GM04503 (cell line): Measurements from ENCODE around the gene PRKAG2.
"Not testable (repeated sequence)": the region's sequence is repeated elsewhere in the genome, so short reads cannot be mapped to it uniquely, and the experiment has no call there.

Experiments
- DNase-seq: peaks from one replicate; pipeline ENCODE4 v3.0.0-alpha.2; 2012; ENCODE audit warnings: low read depth

The PRKAG2 gene

DNA sequence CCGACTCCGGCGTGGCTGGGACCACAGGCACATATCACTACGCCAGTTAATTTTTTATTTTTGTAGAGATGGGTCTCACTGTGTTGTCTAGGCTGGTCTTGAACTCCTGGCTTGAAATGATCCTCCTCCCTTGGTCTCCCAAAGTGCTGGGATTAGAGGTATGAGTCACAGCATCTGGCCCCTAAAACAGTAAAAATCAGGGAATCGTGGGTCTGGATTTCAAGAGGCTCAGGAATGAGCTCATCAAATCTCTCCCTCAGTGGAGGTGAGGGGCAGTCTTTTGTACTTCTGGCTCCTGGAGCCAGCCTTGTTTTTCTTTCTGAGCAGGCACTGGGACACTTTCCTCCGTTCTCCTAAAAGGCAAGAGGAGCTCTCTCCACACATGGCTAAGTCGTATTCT, 325.1 kb downstream of the PRKAG2 start:
- DNase-seq, result no peak

DNA sequence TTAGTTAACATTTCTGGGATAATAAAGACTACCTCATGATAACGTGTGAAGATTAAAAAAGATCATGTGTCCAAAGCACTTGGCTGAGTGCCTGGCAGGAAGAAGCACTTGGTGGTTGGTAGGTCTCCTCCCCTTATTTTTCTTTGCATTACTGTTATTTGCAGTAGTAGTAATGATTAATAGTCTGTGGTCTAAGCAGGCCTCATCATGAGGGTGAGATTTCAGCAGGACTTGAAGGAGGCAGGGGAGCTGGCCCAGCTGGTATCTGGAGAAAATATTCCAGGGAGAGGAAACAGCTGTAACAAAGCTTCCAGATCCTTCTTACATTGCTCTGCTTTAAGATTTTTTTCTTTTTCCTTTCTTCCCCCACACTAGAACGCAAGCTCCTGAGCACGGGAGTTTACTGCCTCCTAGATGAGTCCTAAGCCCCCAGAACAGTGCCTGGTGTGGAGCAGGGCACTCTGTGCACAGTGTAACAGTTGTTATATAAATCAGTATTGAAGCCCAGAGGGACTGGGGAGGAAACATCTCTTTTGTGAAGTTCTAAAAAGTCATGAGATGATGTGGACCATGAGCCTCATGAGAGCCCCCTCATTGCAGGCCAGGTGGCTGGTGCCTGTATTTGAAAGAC, 326.1 kb downstream of the PRKAG2 start:
- DNase-seq, result no peak

DNA sequence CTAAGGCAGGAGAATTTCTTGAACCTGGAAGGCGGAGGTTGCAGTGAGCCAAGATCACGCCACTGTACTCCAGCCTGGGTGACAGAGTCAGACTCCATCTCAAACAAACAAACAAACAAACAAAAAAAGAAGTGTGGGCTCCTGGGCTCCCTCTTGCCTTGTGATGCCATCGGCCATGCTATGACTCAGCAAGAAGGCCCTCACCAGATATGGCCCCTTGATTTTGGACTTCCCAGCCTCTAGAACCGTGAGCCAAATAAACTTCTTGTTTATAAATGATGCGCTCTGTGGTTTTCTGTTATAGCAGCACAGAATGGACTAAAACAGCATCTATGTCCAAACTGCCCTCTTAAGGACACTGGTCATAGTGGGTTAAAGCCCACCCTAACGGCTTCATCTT, 327.3 kb downstream of the PRKAG2 start:
- no peak for DNase-seq

DNA sequence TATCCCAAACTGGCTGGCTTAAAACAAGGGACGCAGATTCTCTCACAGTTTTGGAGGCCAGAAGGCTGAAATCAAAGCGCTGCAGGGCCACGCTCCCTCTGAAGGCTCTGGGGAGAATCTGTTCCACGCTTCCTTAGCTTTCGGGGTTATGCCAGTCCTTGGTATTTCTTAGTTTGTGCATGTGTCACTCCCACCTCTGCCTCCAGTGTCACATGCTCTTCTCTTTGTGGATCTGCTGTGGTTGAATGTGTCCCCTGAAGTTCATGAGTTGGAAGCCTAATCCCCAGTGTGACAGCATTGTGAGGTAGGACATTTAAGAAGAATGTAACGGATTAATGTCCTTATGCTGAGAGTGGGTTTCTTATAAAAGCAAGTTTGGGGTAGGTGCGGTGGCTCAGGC, 327.8 kb downstream of the PRKAG2 start:
- DNase-seq, result no peak

DNA sequence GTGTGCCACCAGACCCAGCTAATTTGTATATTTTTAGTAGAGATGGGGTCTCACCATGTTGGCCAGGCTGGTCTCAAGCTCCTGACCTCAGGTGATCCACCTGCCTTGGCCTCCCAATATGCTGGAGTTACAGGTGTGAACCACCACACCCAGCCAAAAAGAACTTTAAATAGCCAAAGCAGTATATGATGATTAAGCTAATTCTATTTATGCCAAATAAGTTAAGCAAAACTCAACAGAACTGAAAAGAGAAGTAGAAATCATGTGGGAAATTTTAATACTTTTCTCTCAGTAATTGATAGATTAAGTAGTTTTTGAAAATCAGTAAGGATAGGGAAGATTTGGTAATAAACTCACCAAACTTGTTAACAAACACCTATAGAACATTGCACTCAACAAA, 332.7 kb downstream of the PRKAG2 start:
- no peak for DNase-seq

DNA sequence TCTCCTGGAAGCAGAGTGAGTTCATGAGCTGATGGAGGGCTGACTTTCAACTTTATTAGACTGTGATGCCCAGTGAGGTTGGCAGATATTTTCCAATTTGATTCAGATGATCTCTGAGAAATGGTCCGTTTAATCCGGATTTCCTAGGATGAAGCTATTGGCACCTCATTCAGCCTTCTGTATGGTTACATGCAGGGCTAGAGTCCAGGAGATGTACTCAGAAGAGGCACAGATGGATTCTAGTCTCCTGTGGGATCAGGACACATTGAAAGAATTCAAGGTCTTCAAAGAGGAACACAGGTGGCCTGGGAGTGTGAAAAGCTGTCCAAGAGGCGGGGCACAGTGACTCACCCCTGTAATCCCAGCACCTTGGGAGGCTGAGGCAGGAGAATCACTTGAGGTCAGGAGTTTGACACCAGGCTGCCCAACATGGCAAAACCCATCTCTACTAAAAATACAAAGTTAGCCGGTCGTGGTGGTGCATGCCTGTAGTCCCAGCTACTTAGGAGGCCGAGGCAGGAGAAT, 334.2 kb downstream of the PRKAG2 start:
- no peak for DNase-seq

DNA sequence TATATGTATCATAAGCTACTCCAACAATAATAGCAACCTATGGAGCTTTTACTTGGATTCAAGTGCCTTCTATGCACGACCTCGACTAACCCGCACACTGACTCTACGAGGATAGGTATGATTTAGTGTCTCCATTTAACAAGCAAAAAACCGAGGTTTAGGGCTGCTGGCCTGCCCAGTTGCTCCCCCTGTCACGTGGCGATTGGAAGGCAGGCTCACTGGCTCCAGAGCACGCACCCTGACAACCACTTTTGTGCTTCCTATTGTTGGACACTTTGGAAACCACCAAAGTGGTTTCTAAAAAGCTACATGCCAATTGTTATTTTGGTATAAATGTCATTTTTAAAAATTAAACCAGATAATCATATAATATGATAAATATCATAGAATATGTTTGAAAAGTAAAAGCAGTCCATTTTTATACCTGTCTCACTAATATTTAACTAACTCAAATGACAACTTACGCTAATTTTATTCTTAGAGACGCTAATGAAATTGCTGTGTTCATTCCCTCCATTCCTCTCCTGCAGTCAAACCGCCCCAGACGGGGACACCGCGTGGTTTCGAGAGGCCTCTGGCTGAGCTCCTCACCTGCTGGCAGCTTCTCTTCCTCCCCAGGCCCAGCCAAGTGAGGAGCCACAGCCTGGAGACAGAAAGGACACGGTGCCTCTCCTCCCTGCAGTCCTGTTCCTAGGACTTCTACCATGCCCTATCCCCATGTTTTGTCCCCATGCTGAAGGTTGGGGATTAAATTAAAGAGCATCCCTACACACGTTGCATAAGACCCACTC, 335.0 kb downstream of the PRKAG2 start:
- DNase-seq, result no peak

DNA sequence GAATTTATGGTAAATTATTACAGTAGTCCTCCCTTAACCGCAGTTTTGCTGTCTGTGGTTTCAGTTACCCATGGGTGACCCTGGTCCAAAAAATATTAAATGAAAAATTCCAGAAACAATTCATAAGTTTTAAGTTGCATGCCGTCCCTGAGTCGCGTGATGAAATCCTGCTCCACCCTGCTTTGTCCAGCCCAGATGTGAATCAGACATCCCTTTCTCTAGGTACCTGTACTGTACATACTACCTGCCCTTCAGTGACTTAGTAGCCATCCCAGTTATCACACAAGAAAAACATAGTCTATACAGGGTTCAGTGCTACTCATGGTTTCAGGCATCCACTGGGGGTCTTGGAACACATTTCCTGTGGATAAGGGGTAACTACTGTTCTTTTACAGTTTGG, 336.8 kb downstream of the PRKAG2 start:
- no peak for DNase-seq

DNA sequence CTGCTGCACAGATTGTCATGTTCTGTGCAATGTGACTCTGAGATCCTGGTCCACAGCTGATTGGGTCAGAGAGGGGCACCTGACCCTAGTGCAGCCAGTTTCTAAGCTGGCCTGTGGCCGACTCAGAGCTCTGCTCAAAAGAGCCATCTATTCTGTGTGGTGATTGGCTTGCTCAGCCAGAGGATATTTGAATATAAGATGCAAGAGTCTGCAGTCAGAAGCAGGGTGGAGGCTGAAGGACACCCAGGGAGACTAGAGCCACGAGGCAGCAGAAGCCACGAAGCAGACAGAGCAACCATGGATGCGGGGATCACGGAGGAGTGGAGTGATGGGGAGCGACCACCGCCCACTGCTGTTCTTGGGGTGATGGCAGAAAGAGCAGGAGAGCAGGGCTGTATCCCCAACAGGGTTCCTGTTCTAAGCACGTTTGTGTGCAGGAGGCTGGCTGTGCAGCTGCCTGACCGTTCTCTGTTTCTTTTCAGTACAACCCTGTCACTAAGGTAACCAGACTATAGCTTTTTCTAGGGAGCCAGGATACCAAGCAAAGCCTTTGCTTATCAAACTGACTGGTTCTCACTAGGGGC, 337.7 kb downstream of the PRKAG2 start:
- no peak for DNase-seq

DNA sequence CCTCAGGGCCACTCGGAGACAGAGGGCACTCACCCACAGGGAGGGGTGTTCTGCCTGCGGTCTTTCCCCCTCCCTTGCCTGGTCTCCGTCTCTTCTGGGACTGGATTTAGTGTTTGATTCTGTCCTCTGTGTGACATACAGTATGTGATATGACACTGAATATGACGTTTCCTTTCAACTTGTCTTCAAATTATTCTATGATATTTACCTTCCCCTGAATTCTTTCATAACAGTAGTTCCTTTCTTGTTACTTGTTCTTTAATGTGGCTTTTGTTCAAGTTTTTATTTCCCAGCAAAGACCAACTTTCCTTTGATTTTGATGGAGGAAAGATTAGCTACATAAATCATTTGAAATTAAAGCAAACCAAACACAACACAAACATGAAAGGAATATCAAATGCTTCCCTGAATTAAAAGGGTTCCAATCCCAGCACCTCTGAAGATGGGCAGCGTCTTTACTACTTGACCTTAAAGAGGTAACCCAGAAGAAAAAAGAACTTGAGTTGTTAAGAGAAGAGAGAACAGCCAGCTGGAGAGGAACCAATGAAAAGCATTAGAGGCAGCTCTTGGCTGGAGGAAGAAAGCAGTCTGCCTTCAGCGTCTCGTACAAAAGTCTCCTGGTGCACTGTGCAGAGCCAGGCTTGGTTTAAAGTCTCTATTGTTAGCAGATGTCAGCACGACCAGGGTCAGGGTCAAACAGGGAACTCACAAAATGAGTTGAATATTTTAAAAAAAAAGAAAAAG, 338.9 kb downstream of the PRKAG2 start:
- no peak for DNase-seq

DNA sequence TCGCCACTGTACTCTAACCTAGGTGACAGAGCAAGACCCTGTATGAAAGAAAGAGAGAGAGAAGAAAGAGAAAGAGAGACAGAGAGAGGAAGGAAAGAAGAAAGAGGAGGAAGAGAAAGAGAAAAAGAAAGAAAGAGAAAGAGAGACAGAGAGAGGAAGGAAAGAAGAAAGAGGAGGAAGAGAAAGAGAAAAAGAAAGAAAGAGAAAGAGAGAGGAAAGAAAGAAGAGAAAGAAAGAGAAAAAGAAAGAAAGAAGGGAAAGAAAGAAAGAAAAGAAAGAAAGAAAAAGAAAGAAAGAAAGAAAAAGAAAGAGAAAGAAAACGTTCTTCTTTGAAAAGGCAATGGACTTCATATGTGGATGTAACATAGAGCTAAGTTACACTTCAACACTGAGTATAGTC, 340.7 kb downstream of the PRKAG2 start:
- not testable (repeated sequence) for DNase-seq

DNA sequence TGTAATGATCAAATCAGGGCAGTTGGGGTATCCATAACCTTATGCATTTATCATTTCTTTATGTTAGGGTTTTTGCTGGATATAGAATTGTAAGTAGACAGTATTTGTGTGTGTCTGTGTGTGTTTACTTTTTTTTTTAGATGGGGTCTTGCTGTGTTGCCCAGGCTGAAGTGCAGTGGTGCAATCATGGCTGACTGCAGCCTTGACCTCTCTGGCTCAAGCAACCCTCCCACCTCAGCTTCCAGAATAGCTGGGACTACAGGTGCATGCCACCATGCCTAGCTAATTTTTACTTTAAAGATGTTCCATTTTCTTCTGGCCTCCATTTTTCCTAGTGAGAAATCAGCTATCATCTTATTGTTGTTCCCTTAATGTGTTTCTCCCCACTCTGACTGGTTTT, 347.1 kb downstream of the PRKAG2 start:
- no peak for DNase-seq

DNA sequence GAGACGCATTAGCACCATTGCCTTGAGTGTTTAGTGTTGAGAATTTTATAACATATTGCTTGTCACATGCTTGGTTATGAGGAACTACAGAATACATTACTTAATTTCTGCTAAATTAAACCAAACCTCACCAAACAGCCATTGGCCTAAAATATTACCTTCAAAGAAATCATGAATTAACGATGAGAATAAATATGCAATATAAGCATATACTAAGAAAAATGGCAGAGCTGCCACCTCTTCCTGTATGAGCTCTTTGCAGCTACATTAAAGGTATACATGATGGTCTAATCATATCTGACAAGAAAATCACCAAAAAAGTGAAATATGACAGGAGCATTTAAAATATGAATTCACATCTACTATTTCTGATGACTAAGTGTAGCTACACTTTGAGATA, 352.1 kb downstream of the PRKAG2 start:
- no peak for DNase-seq

DNA sequence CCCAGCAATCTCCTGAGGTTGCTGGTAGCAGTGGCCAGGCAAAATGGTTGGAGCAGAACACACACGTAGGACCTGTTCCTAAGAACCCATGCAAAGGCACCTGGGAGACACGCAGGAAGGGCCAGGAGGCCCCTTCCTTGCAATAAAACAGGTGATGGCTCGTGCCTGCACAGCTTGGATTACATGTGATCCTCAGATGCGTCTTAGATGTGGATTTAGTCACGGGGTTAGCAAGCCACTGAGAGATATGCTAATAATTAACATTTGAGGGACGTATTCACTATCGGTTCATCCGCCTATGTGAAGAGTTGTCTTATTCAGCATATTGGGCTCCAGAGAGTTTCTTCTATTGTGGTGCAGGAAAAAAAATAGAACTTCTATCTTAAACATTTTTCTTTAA, 352.6 kb downstream of the PRKAG2 start:
- no peak for DNase-seq

DNA sequence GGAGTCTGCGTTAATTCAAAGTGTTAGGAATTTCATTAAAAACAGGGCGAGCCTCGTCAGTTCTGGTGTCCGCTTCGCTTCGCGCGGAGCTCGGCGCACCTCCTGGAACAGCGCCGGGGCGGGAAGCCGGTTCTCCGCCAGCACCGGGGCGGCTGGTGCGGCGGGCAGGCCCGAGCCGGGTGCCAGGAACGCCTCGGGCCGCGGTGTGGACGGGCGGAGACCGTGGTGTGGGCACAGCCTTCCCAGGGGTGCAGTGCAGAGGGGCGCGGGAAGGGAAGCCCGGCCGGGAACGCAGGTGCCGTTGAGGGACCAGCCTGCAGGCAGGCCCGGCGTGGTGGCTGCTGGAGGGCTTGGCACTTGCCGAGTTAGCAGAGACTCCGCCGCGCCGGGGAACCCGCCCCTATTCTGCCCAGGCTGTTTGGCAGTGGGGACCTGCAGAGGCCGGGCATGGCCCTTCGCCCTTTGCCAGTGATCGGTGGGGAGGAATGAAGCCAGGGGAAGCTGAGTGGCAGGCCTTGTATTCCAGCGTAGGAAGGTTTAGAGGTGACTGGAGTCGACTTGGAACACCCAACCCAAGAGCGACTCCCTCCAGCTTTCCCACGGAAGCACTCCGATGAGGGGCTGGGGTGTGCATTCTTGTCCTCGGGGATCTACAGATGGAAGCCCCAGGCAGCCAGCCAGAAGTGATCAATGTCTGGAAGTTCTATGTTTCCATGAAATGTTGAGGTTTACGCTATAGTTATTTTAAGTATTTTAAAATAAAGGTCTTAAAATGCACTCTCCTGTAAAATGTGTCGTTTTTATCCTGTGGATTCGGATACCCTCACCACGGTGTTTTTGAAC, 356.3 kb downstream of the PRKAG2 start:
- DNase-seq, result no peak

DNA sequence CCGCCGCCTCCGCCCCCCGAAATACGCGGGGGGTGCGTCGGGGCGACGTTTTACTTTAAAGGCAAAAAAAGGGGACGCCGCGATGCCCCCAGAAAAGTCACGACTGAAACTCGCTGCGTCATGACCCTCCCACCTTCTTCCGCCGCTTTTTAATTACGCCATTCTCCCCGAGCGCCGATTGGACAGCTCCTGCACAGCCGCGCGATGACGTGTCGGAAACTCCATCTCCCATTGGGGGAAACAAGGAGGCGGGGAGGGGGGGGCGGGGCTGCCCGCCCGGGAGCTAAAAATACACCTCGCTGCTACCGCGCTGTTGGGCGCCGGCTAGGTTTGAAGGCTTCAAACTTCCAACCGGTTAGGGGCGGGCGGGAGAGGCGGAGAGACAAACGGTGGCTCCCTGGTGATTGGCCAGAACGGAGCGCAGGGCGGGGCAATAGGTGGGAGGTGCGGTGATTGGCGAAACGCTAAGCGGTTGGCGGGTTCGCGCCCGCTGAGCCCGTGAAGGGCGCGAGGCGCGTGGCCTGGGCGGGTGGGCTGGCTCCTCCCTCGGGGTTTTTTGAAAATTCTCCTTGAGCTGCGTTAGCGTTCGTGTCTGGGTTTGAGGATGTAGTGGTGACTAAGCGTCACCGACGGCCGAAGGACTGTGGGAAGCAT, 357.0 kb downstream of the PRKAG2 start, which contains the start of gene RHEB:
Gene RHEB (minus strand): TSS at position 131 of the 654 bp plus-strand sequence. CDS start 384 bp downstream, outside the sequence.
- peak; percentile 95 for DNase-seq

DNA sequence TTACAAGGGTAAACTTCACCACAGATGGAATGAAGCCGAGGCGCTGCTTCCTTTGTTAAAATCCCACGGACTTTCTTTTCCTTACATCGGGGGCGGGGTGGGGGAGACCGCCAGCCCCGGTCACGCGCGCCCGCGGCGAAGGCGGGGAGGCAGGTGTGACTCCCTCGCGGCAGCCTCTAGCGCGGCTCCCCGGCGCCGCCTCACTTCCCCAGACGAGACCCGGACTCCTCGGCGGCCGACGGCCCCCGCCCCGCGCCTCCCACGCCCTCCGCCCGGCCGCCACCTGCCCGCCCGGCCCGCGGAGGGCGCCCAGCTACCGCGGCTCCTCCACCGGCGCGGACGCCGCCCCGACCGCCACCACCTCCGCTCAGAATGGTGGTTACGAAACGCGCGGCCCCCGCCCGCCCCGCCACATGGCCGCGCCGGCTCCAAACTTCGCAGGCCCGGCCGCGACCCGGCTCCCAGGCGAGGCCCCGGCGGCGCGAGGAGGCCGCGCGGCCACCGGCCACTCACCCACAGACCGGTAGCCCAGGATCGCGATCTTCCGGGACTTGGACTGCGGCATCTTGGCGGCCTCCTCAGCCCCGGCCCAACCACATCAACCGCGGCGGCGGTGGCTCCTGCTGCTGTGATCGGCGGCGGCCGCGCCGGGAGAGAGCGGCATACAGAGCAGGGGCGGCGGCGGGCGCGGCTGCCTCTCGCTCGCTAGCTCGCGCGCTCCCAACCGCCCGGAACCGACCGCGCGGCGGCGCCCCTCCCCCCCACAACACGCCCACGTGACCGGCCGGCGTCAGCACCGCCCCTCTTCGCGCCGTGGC, 357.8 kb downstream of the PRKAG2 start:
- DNase-seq, result not testable (repeated sequence)

DNA sequence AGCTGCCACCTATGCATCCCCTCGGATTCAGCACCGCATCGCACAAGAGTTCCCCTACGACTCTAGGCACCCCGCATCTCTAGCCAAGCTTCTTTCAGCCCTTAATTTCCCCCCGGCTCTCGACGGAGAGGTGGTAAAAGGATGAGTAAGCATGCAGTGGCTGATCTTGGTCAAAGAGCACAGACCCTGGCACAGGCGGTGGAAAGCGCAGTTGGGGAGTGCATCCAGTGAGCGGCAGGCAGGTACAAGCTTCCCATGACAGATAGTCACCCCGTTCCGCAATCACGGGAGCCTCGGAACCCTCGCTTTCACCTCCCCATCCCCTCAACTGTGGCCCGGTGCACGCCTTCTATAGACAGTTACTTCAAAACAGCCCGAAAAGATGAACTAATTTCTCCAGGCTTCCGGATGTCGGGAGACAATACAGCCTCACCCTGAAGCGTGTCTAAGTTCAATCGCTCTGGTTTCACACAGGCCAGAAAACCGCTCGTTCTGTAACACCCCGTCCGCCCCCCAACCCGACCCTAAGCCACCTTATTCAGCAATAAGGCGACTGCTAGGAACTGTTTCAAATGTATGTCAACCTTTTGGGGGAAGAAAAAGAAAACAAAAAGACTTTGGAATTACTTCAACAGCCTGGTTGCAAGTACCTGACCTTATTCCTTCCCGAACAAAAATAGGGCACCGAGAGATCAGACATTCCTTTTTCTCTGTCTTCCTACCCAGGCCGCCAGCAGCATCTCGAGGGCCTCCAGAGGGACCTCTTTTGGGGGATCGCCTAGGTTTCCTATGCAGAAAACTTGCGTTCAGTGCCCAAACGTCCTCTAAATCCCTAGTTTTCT, 358.6 kb downstream of the PRKAG2 start:
- no peak for DNase-seq

DNA sequence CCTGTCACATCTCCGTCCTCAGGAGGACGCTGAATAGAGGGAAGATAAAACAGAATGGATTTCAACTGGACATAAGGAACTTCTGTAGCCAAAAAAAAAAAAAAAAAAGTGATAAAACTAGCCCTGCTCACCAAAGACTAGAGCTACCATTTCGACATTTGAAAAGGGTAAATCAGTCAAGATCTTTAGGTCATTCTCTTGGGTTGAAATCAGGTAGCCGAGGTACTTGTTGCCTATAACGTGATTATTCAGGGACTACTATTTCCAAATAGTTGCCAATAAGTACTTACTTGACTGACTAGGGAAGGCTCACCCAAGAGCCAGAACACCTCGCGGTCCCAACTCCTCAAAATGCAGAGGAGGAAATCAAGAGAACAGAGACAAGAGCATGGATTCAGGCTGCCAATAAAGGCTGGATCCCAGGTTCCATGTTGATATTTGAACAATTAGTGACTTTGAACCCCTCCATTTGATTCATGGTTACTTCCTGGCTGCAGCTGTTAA, 359.3 kb downstream of the PRKAG2 start:
- DNase-seq, result no peak
